K562 (cell line): ENCODE data around the gene PRPF38A. TPM values are rescaled to one million over a fixed set of nuclear protein-coding genes. Genes with fewer than 3 reads are reported as not detected.

ENCODE experiments used
- AFF1 ChIP-seq, 2 experiments: fragments of 450-650 bp; IDR thresholded peaks; 2 replicates each; pipeline ENCODE4 v1.6.1; 2018; ENCODE audit warnings: mild to moderate bottlenecking in 2 of 2, low read depth in 1 of 2; ENCODE audit not compliant: partially characterized antibody in 2 of 2
- DPF2 ChIP-seq: fragments of 450-650 bp; IDR thresholded peaks from 2 replicates; pipeline ENCODE4 v1.6.1; 2016
- ELF2 ChIP-seq: fragments of 250-450 bp; sonication (Bioruptor Pico); IDR thresholded peaks from 2 replicates; pipeline ENCODE4 v1.5.0; 2021; ENCODE audit warnings: mild to moderate bottlenecking
- HDGF ChIP-seq: fragments of 450-650 bp; IDR thresholded peaks from 2 replicates; pipeline ENCODE4 v1.6.1; 2016
- MEF2A ChIP-seq: IDR thresholded peaks from 2 replicates; pipeline ENCODE4 v1.6.1; 2011; ENCODE audit warnings: low read depth, mild to moderate bottlenecking, low read length, moderate library complexity; ENCODE audit not compliant: control insufficient read depth
- NR1H2 ChIP-seq: sonication (generic); formaldehyde crosslinking; IDR thresholded peaks from 2 replicates; pipeline ENCODE4 v1.4.0; 2020; ENCODE audit warnings: mild to moderate bottlenecking, missing genetic modification reagents
- TRIM24 ChIP-seq, 2 experiments: fragments of 450-650 bp; IDR thresholded peaks; 2 replicates each; pipeline ENCODE4 v1.6.1; 2016
- ZBTB26 ChIP-seq: fragments of 450-650 bp; formaldehyde crosslinking; IDR thresholded peaks from 2 replicates; pipeline ENCODE4 v1.4.0; 2022; ENCODE audit warnings: missing genetic modification characterization
- ZC3H11A ChIP-seq: IDR thresholded peaks from 2 replicates; pipeline ENCODE4 v1.6.1; 2012; ENCODE audit warnings: low read depth, low read length, improper control_type of control experiment
- ZNF354B ChIP-seq: fragments of 250-450 bp; sonication (Bioruptor Pico); IDR thresholded peaks from 2 replicates; pipeline ENCODE4 v1.4.0; 2020
- ZNF407 ChIP-seq: fragments of 450-650 bp; IDR thresholded peaks from 2 replicates; pipeline ENCODE4 v1.6.1; 2016; ENCODE audit warnings: low read depth
- ZNF639 ChIP-seq, 2 experiments: fragments of 200-800 bp in 1 of 2; sonication (Bioruptor generic) in 1 of 2; sonication (generic) in 1 of 2; formaldehyde crosslinking in 1 of 2; IDR thresholded peaks in 1 of 2; conservative IDR thresholded peaks in 1 of 2; 2 replicates each; pipeline versions ENCODE4 v1.5.0 to v1.6.1; 2016 to 2020; ENCODE audit warnings: missing compliant biosample characterization in 1 of 2, missing genetic modification characterization in 1 of 2, missing genetic modification reagents in 1 of 2
- polyA plus RNA-seq, 8 experiments: library from polyadenylated mRNA; depleted of rRNA in 4 of 8; stranded (reverse) in 5 of 8; unstranded in 3 of 8; fragments of >200 nt; fragmentation: Nextera tagmentation in 2 of 8; fragmentation: Illumina TruSeq in 1 of 8; extraction: Ambion mirVana in 2 of 8; extraction: Trizol in 1 of 8; gene quantifications; 2 replicates each; pipeline versions ENCODE4 v1.2.1 to v1.2.3, GENCODE V29; 2011 to 2014; ENCODE audit warnings: inconsistent platforms in 1 of 8, missing spikeins in 1 of 8
- total RNA-seq, 7 experiments: library from RNA; depleted of rRNA in 6 of 7; stranded (reverse); fragments of >200 nt in 6 of 7; fragmentation: Illumina TruSeq in 2 of 7; extraction: Trizol in 2 of 7; gene quantifications; 2 replicates each; pipeline versions ENCODE4 v1.2.1 to v1.2.3, GENCODE V29; 2011 to 2021; ENCODE audit warnings: low replicate concordance in 1 of 7

The PRPF38A gene
- total and polyA plus RNA-seq, 9 of the 15 experiments (the other 6 are each of a cell fraction or from before 2014, with no cell fraction given): 53.6 to 198 (median 89.2) TPM

DNA sequence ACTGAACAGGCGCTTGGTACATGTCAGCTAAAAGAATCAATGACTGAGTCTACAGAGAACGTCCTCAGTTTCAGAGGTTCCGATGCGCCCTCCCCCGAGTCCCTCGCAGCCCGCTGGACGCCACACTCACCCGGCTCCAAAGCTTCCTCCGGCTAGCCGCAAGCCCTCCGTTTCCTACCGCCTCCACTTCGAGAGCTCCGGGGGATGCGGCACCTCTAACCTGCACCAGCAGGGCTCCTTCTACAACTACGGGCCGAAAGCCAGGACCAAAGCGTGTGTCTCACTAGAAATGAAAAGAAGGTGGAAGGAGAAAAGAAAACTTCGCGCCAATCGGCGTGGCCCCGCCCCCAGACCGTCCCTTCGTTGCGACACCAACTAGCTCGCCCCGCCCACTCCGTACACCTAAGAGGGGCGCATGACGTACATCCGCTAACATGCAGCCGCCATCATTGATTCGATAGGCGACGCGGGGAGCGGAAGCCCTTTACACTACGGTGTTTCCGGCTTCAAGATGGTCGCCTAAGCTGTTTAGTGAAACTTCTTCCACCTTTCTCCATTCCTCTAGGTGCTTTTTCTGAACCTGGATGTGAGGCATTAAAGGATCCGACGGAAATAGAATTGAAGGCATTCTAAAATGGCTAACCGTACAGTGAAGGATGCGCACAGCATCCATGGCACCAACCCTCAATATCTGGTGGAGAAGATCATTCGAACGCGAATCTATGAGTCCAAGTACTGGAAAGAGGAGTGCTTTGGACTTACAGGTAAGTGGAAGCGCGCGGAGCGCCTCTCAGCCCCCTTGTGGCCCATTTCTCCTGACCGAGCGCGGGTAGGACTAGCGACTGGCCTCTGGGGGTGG, at the start of gene PRPF38A, which contains the start of gene ORC1 (continued):
- TF ChIP-seq MEF2A (no peak), ZNF407 (no peak), ZNF639 (CRISPR knock-in tag; conservative IDR thresholded peaks at IDR 0.05 in 1 of 2, IDR thresholded peaks at IDR 0.05 in 1 of 2) (no peak; a peak in 1 of 4 replicates), AFF1 (IDR thresholded peaks at IDR 0.05; ENCODE audit: low read depth in 1 of 2, partially characterized antibody in 2 of 2) (peak; percentile 58 to 79), DPF2 (peak; percentile 60; the same call in 1 of the 2 replicates), ZNF354B (CRISPR knock-in tag) (no peak), NR1H2 (peak; percentile 69; the same call in 1 of the 2 replicates), HDGF (no peak), ZC3H11A (no peak), TRIM24 (IDR thresholded peaks at IDR 0.05) (no peak), ZBTB26 (CRISPR knock-in tag) (no peak), ELF2 (peak; percentile 78; the same call in 1 of the 2 replicates)
